Measurements from ENCODE around the gene FSTL4. TPM values are rescaled to one million over a fixed set of nuclear protein-coding genes. Genes with fewer than 3 reads are reported as not detected.

FSTL4 gene
- total RNA-seq, 2 donors from 2014 or later, result 0.26 to 1.3 TPM

DNA sequence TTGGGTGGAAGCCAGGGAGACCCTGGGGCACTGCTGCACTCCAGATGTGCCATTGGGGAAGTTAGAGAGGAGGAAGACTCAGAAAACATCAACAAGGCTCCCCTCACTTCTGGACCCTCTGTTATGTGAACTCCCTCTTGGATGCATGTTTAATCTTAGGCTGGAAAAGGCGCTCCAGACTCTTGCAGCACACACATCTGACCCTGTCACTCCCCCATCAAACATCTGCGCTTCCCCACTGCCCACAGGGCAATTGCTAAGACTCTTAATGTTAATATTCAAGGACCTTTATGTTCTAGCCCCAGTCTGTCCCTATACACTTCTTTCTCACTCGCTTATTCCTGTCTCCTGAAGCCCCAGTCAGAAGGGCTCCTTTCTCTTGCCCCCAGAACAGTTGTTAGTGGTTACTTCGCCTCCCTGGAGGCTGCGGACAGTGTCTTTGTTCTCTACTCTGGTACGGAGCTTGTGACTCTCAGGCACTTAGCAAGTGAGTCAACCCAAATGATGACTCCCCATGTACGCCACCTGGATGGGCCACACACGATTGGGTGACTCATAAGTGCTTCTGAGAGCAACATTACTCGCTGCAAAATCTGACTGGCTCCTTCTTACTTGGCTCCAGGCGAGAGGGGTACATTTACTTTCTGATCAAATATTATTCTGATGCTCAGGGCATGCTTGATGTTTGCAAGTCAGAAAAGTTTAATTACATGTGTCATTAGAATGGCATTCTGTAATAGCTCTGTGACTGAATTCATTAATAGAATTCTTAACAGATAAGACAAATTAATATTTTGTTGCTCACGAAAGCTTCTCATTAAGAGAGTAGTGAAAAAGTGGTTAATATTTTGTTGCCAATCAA, 366.9 kb downstream of the FSTL4 start:
- DNase-seq, result no peak
- H3K27ac ChIP-seq, result no peak overlapping the region
- H3K9me3 ChIP-seq, result no peaks in the 10 kb centered on the region
- 65 to 66% methylated on average over 11 of the region's 11 CpGs for WGBS, 2 donors
- TF ChIP-seq POLR2A (IDR thresholded peaks at IDR 0.05), result no peak
- TF ChIP-seq, protein P1, sequence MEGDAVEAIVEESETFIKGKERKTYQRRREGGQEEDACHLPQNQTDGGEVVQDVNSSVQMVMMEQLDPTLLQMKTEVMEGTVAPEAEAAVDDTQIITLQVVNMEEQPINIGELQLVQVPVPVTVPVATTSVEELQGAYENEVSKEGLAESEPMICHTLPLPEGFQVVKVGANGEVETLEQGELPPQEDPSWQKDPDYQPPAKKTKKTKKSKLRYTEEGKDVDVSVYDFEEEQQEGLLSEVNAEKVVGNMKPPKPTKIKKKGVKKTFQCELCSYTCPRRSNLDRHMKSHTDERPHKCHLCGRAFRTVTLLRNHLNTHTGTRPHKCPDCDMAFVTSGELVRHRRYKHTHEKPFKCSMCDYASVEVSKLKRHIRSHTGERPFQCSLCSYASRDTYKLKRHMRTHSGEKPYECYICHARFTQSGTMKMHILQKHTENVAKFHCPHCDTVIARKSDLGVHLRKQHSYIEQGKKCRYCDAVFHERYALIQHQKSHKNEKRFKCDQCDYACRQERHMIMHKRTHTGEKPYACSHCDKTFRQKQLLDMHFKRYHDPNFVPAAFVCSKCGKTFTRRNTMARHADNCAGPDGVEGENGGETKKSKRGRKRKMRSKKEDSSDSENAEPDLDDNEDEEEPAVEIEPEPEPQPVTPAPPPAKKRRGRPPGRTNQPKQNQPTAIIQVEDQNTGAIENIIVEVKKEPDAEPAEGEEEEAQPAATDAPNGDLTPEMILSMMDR (IDR thresholded peaks at IDR 0.05), result no peak
- no peak overlapping the region for H3K4me3 ChIP-seq
- ATAC-seq, result no peak
- no peaks in the 10 kb centered on the region for H3K36me3 ChIP-seq (replicated peaks in 1 of 2; ENCODE audit: insufficient read depth in 1 of 2, low read depth in 2 of 2)
- intact Hi-C loops (cut with DNase I), result loop anchor here (10.0 kb wide), 1 partner anchor 131 kb away; no protein-coding TSS in a partner anchor
- H3K27me3 ChIP-seq, result no peaks in the 10 kb centered on the region
- H3K4me1 ChIP-seq, result no peaks in the 10 kb centered on the region

DNA sequence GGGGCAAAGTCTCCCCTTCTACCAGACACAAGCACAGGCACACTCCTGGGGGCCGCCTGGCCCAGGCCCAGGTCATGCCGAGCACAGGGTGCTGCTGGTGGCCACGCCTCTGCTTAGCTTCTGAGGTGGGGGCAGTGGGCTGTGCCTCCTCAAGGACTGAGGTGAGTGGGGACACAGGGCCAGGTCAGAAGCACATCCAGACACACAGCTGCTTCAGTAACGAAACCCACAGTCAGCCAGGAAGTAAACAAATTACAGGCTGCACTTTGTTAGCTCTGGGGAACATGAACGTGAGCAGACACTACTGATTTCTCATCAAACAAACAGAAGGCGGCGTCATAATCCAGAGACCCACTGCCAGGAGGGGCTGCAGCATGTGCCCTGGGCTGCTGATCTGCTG, 368.1 kb downstream of the FSTL4 start:
- H3K36me3 ChIP-seq (replicated peaks in 1 of 2; ENCODE audit: insufficient read depth in 1 of 2, low read depth in 2 of 2), result no peaks in the 10 kb centered on the region
- no peak overlapping the region for H3K4me3 ChIP-seq
- WGBS, 2 donors, result 51 to 59% methylated on average over 3 to 7 of the region's 7 CpGs
- no peaks in the 10 kb centered on the region for H3K4me1 ChIP-seq
- H3K27me3 ChIP-seq, result no peaks in the 10 kb centered on the region
- intact Hi-C loops (cut with DNase I), result loop anchor here (10.0 kb wide), 1 partner anchor 129 kb away; no protein-coding TSS in a partner anchor
- no peak for TF ChIP-seq POLR2A (IDR thresholded peaks at IDR 0.05)
- TF ChIP-seq, protein P1 (IDR thresholded peaks at IDR 0.05), result no peak
- DNase-seq (no peak), ATAC-seq (no peak)
- no peaks in the 10 kb centered on the region for H3K9me3 ChIP-seq
- no peak overlapping the region for H3K27ac ChIP-seq

DNA sequence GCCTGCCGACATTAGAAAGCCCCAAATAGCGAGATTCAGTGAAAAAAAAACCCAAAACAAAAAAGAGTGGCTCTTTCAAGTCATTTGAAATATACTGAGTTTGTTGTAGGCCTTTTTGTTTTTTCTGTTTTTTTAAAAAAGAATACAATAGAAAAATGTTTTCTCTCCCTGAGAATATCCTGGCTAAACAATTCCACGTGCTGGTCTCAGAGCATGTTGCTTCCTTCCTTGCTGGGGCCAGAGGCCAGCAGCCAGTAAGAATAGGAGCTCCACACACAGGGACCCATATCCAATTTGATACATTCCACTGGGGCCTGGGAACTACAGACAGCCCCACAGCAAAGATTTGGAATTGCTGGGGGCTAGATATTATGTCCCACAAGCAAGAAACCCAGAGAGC, 369.1 kb downstream of the FSTL4 start:
- 91 to 95% methylated on average over 3 of the region's 3 CpGs for WGBS, 2 donors
- TF ChIP-seq, protein P1 (IDR thresholded peaks at IDR 0.05), result no peak
- TF ChIP-seq POLR2A (IDR thresholded peaks at IDR 0.05), result no peak
- intact Hi-C loops (cut with DNase I), result loop anchor here (10.0 kb wide), 1 partner anchor 128 kb away; no protein-coding TSS in a partner anchor
- Histone ChIP-seq H3K4me3 (no peak overlapping the region), H3K4me1 (no peaks in the 10 kb centered on the region), H3K27me3 (no peaks in the 10 kb centered on the region), H3K27ac (no peak overlapping the region), H3K36me3 (replicated peaks in 1 of 2; ENCODE audit: insufficient read depth in 1 of 2, low read depth in 2 of 2) (no peaks in the 10 kb centered on the region), H3K9me3 (no peaks in the 10 kb centered on the region)
- ATAC-seq (no peak), DNase-seq (no peak)

DNA sequence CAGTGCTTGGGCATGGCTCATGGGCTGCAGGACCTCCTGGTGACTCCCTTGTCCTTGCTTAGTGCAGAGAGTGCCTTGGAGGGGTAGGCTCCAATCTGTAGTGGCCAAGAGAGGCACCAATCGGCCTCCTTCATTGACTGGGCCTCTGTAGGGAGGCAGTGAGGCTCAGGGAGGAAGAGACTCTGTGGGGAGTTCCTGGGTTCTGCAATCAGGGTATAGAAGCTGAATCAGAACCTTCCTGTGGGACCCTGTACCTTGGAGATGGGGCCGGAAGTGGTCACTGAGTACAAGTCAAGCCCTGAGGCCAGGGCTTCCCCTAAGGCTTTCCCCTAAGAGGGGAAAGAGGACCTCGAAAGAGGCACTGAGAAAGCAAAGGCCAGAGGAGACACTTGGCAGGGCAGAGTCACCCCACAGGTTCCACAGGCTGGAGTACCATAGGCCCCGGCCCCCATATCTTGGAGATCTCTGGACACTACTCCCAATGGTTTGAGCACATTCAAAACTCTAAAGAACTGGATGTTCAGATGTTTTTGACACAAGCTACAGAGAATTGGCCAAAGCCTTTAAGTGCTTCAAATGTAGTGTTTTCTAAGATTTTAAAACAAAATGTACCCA, 370.0 kb downstream of the FSTL4 start:
- Histone ChIP-seq H3K9me3 (no peaks in the 10 kb centered on the region), H3K36me3 (replicated peaks in 1 of 2; ENCODE audit: insufficient read depth in 1 of 2, low read depth in 2 of 2) (no peaks in the 10 kb centered on the region), H3K4me1 (no peaks in the 10 kb centered on the region), H3K4me3 (no peak overlapping the region), H3K27ac (no peak overlapping the region), H3K27me3 (no peaks in the 10 kb centered on the region)
- no peak for TF ChIP-seq POLR2A (IDR thresholded peaks at IDR 0.05)
- TF ChIP-seq, protein P1 (IDR thresholded peaks at IDR 0.05), result no peak
- 81 to 85% methylated on average over 4 of the region's 4 CpGs for WGBS, 2 donors
- DNase-seq (no peak), ATAC-seq (no peak)
- intact Hi-C loops (cut with DNase I), result loop anchor here (10.0 kb wide), 1 partner anchor 128 kb away; no protein-coding TSS in a partner anchor

Measured in body of pancreas (tissue), 4 donors.